Inflammatory macrophage (primary cell): ENCODE measurements around the gene ASF1B.
"Not testable (repeated sequence)": the region's sequence is repeated elsewhere in the genome, so short reads cannot be mapped to it uniquely, and the experiment has no call there.

Experiments
- DNase-seq, 2 donors: peaks; one replicate each; pipeline ENCODE4 v3.0.0-alpha.2; 2020 to 2022
- total RNA-seq, 18 experiments: gene quantifications; one replicate each; lab custom pipeline; 2026; ENCODE audit warnings: mixed read lengths in 6 of 18, inconsistent platforms in 2 of 18; lab: John Stamatoyannopoulos, UW

Gene ASF1B
- 7.2 to 31.5 (median 20.7) reads per million in 18 experiments for total RNA-seq

GRCh38 chr19:14136509-14137281, at the start of gene ASF1B:
ASF1B (minus strand) TSS chr19:14136589; CDS start chr19:14136456, 133 bp downstream.
- peak; percentile 100 for DNase-seq

GRCh38 chr19:14185691-14186090, 49.3 kb upstream of the ASF1B start:
- not testable (repeated sequence) for DNase-seq

GRCh38 chr19:14185158-14185557, 48.8 kb upstream of the ASF1B start:
- DNase-seq = no peak

GRCh38 chr19:14183741-14184350, 47.5 kb upstream of the ASF1B start:
- DNase-seq = no peak

GRCh38 chr19:14182476-14182875, 46.1 kb upstream of the ASF1B start:
- DNase-seq = no peak

- DNase-seq = no peak
Measured at GRCh38 chr19:14181906-14182305, 45.5 kb upstream of the ASF1B start.

GRCh38 chr19:14181199-14181598, 44.8 kb upstream of the ASF1B start:
- DNase-seq = not testable (repeated sequence)

- no peak for DNase-seq
Measured at GRCh38 chr19:14177496-14178074, 41.2 kb upstream of the ASF1B start.

GRCh38 chr19:14175351-14175792, 39.0 kb upstream of the ASF1B start:
- no peak for DNase-seq

GRCh38 chr19:14174883-14175282, 38.5 kb upstream of the ASF1B start:
- DNase-seq = no peak

- no peak for DNase-seq
Measured at GRCh38 chr19:14168993-14169392, 32.6 kb upstream of the ASF1B start.

- DNase-seq = no peak
Measured at GRCh38 chr19:14168259-14168972, 32.0 kb upstream of the ASF1B start.

GRCh38 chr19:14167576-14168138, 31.3 kb upstream of the ASF1B start:
- DNase-seq = peak; percentile 61 to 65

- no peak for DNase-seq
Measured at GRCh38 chr19:14166999-14167575, 30.7 kb upstream of the ASF1B start.

- no peak for DNase-seq
Measured at GRCh38 chr19:14165990-14166830, 29.8 kb upstream of the ASF1B start.

GRCh38 chr19:14164724-14165493, 28.5 kb upstream of the ASF1B start:
- DNase-seq = no peak

GRCh38 chr19:14164082-14164481, 27.7 kb upstream of the ASF1B start:
- DNase-seq = no peak

GRCh38 chr19:14162871-14163297, 26.5 kb upstream of the ASF1B start:
- no peak for DNase-seq

GRCh38 chr19:14161305-14161704, 24.9 kb upstream of the ASF1B start:
- DNase-seq = no peak

- DNase-seq = no peak
Measured at GRCh38 chr19:14160017-14160703, 23.8 kb upstream of the ASF1B start.
